Upper lobe of left lung (tissue), 6 donors: ENCODE data around the gene DDRGK1. TPM values are rescaled to one million over a fixed set of nuclear protein-coding genes. Genes with fewer than 3 reads are reported as not detected.

Experiments
- ATAC-seq, 2 donors: fragments of 200-7000 bp; cut with Tn5 transposase; one replicate each; pipeline ENCODE4 v1.9.1; 2022; ENCODE audit warnings: mild to moderate bottlenecking in 2 of 2, moderate library complexity in 2 of 2; ENCODE audit not compliant: low FRiP score in 2 of 2
- DNase-seq, 2 donors: peaks; one replicate each; pipeline ENCODE4 v3.0.0-alpha.2; 2019 to 2020
- H3K27ac ChIP-seq, 4 donors: fragments of 200-600 bp; sonication (generic); one replicate each; pipeline ENCODE4 v1.5.1; 2016 to 2019
- H3K27me3 ChIP-seq, 4 donors: fragments of 200-600 bp; sonication (generic); one replicate each; pipeline ENCODE4 v1.5.1; 2017 to 2019
- H3K36me3 ChIP-seq, 4 donors: fragments of 200-600 bp; sonication (generic); one replicate each; pipeline ENCODE4 v1.5.1; 2016 to 2019
- H3K4me1 ChIP-seq, 4 donors: fragments of 200-600 bp; sonication (generic); one replicate each; pipeline ENCODE4 v1.5.1; 2018 to 2019
- H3K4me3 ChIP-seq, 4 donors: fragments of 200-600 bp; sonication (generic); one replicate each; pipeline ENCODE4 v1.5.1; 2017 to 2019; ENCODE audit warnings: mild to moderate bottlenecking in 2 of 4, moderate library complexity in 1 of 4
- H3K9me3 ChIP-seq, 4 donors: fragments of 200-600 bp; sonication (generic); one replicate each; pipeline ENCODE4 v1.5.1; 2018 to 2019
- CTCF ChIP-seq, 6 experiments: fragments of 450-650 bp in 4 of 6; fragments of 200-600 bp in 2 of 6; sonication (generic) in 2 of 6; IDR thresholded peaks; one replicate each; pipeline ENCODE4 v1.5.1; 2016 to 2019; ENCODE audit warnings: antibody characterized with exemption in 6 of 6
- EP300 ChIP-seq, 4 donors: sonication (generic); formaldehyde crosslinking; IDR thresholded peaks; one replicate each; pipeline ENCODE4 v1.5.1; 2017; ENCODE audit warnings: antibody characterized with exemption in 4 of 4, control low read depth in 2 of 4
- POLR2A ChIP-seq, 4 donors: fragments of 450-650 bp; IDR thresholded peaks; one replicate each; pipeline ENCODE4 v1.5.1; 2016 to 2017; ENCODE audit warnings: antibody characterized with exemption in 4 of 4, mild to moderate bottlenecking in 2 of 4
- POLR2AphosphoS5 ChIP-seq, 2 donors: sonication (generic); formaldehyde crosslinking; IDR thresholded peaks; one replicate each; pipeline ENCODE4 v1.5.1; 2017; ENCODE audit warnings: antibody characterized with exemption in 2 of 2
- WGBS, 2 donors: methylation state at CpG; one replicate each; pipeline ENCODE4 v1.1.5; 2017 to 2018; 5-methylcytosine and 5-hydroxymethylcytosine counted together
- total RNA-seq, 6 donors: library from RNA; depleted of rRNA in 4 of 6; stranded (reverse); fragments of >200 nt in 4 of 6; gene quantifications; one replicate each; pipeline versions ENCODE4 v1.1.0 to v1.2.1, GENCODE V29; 2016 to 2021
- donor health status: DM: no; HTN: no; CAD: no; lungs with moderate emphysema.
- donor health status: DM: no; HTN: yes; CAD: no; lungs with severe emphysema.

Gene DDRGK1
- total RNA-seq, 6 donors from 2014 or later: 90.2 to 192 (median 110) TPM

- DNase-seq: no peak
- peaks cover 0 to 14% (median 8%) of the 10 kb centered on the region in 4 donors for H3K4me1 ChIP-seq
- no peaks in the 10 kb centered on the region for H3K9me3 ChIP-seq
- H3K27me3 ChIP-seq: peaks cover 0 to 9% (median 2%) of the 10 kb centered on the region in 4 donors
- peaks cover 0 to 9% (median 0%) of the 10 kb centered on the region in 4 donors for H3K36me3 ChIP-seq
- WGBS, 2 donors: 80 to 87% methylated on average over 7 to 12 of the region's 13 CpGs
- ATAC-seq: no peak
- no peak overlapping the region for H3K4me3 ChIP-seq
- H3K27ac ChIP-seq: no peak overlapping the region
- TF ChIP-seq POLR2AphosphoS5 (IDR thresholded peaks at IDR 0.05): no peak
- no peak for TF ChIP-seq EP300 (IDR thresholded peaks at IDR 0.05)
- TF ChIP-seq CTCF (IDR thresholded peaks at IDR 0.05): no peak
- no peak for TF ChIP-seq POLR2A (IDR thresholded peaks at IDR 0.05)
These were observed 38.1 kb downstream of the DDRGK1 start for GRCh38 chr20:3166338-3166912.

GRCh38 chr20:3165473-3166337 lies 38.8 kb downstream of the DDRGK1 start:
- no peak overlapping the region for H3K27ac ChIP-seq
- H3K36me3 ChIP-seq: peaks cover 0 to 9% (median 0%) of the 10 kb centered on the region in 4 donors
- peaks cover 0 to 14% (median 8%) of the 10 kb centered on the region in 4 donors for H3K4me1 ChIP-seq
- no peaks in the 10 kb centered on the region for H3K9me3 ChIP-seq
- H3K27me3 ChIP-seq: peaks cover 0 to 9% (median 2%) of the 10 kb centered on the region in 4 donors
- no peak for TF ChIP-seq CTCF (IDR thresholded peaks at IDR 0.05)
- no peak for TF ChIP-seq EP300 (IDR thresholded peaks at IDR 0.05)
- no peak for TF ChIP-seq POLR2AphosphoS5 (IDR thresholded peaks at IDR 0.05)
- no peak for TF ChIP-seq POLR2A (IDR thresholded peaks at IDR 0.05)
- ATAC-seq (no peak), DNase-seq (peak in 1 of 2 donors; percentile 82)
- H3K4me3 ChIP-seq: peak overlapping the region in 3 of 4 donors; percentile 2 to 12 (median 4)
- whole genome bisulfite sequencing, 2 donors: 51 to 67% methylated on average over 9 to 40 of the region's 45 CpGs

GRCh38 chr20:3164763-3165410 lies 39.6 kb downstream of the DDRGK1 start:
- H3K4me1 ChIP-seq: peaks cover 2 to 18% (median 8%) of the 10 kb centered on the region in 4 donors
- 89 to 91% methylated on average over 21 to 40 of the region's 41 CpGs for WGBS, 2 donors
- H3K36me3 ChIP-seq: peaks cover 0 to 9% (median 0%) of the 10 kb centered on the region in 4 donors
- TF ChIP-seq POLR2A (IDR thresholded peaks at IDR 0.05): no peak
- TF ChIP-seq POLR2AphosphoS5 (IDR thresholded peaks at IDR 0.05): no peak
- TF ChIP-seq CTCF (IDR thresholded peaks at IDR 0.05): no peak
- peak overlapping the region in 3 of 4 donors; percentile 2 to 12 (median 4) for H3K4me3 ChIP-seq
- peak in 1 of 2 donors; percentile 83 for DNase-seq
- peaks cover 0 to 9% (median 2%) of the 10 kb centered on the region in 4 donors for H3K27me3 ChIP-seq
- H3K27ac ChIP-seq: peak overlapping the region in 1 of 4 donors; percentile 30
- ATAC-seq: no peak
- H3K9me3 ChIP-seq: no peaks in the 10 kb centered on the region

DNA sequence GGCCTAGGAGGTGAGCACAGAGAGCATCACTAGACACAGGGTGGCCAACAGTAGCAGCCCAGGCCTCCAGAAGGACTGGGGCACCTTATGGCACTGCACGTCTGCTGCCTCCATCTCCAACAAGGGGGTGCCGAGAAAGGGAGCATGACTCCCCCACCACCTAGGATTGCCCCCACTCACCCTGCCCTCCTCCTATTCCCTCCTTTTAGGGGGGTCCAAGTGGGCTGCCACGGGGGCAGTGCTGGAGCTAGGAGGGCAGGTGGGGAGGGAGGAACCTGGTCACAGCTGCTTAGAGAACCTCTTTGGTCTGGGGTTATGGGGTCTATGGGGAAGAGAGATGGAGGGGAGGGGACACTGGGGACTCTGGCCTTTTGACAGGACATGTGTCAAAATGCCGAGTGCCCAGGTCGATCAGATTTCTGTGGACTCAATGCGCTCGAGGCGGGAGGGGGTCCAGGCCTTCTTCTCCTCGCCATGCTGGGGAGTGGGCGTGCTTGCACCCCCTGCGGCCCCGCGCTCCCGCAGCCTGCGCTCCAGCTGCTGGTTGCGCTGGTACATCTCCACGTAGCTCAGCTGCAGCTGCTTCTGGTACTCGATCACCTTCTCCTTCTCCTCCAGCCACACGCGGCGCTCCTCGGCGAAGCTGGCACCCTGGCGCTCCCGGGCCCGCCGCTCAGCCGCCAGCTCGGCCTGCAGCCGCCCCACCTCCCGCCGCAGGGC lies 40.3 kb downstream of the DDRGK1 start:
- no peak for ATAC-seq
- DNase-seq: no peak
- TF ChIP-seq CTCF (IDR thresholded peaks at IDR 0.05): no peak
- no peak for TF ChIP-seq POLR2AphosphoS5 (IDR thresholded peaks at IDR 0.05)
- no peak for TF ChIP-seq EP300 (IDR thresholded peaks at IDR 0.05)
- no peak for TF ChIP-seq POLR2A (IDR thresholded peaks at IDR 0.05)
- 91% methylated on average over 29 to 31 of the region's 32 CpGs for WGBS, 2 donors
- H3K9me3 ChIP-seq: no peaks in the 10 kb centered on the region
- peaks cover 3 to 18% (median 8%) of the 10 kb centered on the region in 4 donors for H3K4me1 ChIP-seq
- H3K36me3 ChIP-seq: peaks cover 0 to 9% (median 0%) of the 10 kb centered on the region in 4 donors
- peak overlapping the region in 2 of 4 donors; percentile 4 to 12 for H3K4me3 ChIP-seq
- peaks cover 0 to 9% (median 2%) of the 10 kb centered on the region in 4 donors for H3K27me3 ChIP-seq
- no peak overlapping the region for H3K27ac ChIP-seq
